Left ventricle myocardium inferior (tissue), 1 donor: Measurements from ENCODE around the gene GPR39. TPM values are rescaled to one million over a fixed set of nuclear protein-coding genes. Genes with fewer than 3 reads are reported as not detected.

Source experiments
- DNase-seq: peaks from one replicate; pipeline ENCODE4 v3.0.0-alpha.2; 2020
- H3K27ac ChIP-seq: fragments of 200-600 bp; replicated peaks from 2 replicates; pipeline ENCODE4 v1.8.0; 2021
- H3K27me3 ChIP-seq: fragments of 200-600 bp; 2 replicates; pipeline ENCODE4 v1.8.0; 2021; ENCODE audit warnings: low read depth
- H3K36me3 ChIP-seq: fragments of 200-600 bp; 2 replicates; pipeline ENCODE4 v1.8.0; 2021
- H3K4me1 ChIP-seq: fragments of 200-600 bp; 2 replicates; pipeline ENCODE4 v1.8.0; 2021
- H3K4me3 ChIP-seq: fragments of 200-600 bp; 2 replicates; pipeline ENCODE4 v1.8.0; 2021; ENCODE audit warnings: mild to moderate bottlenecking, moderate library complexity
- H3K9me3 ChIP-seq: fragments of 200-600 bp; replicated peaks from 2 replicates; pipeline ENCODE4 v1.8.0; 2021
- intact Hi-C: fragments of 100-400 bp; cut with micrococcal nuclease; formaldehyde crosslinking; loops from one replicate; pipeline ENCODE4 v1.11.0; 2022
- total RNA-seq: library from RNA; stranded (reverse); fragmentation: NEBNext Ultra II Directional; extraction: Animal tissue kit (Norgen Biotek cat#: 25700); gene quantifications from one replicate; pipeline ENCODE4 v1.2.1, GENCODE V29; 2021
- TF ChIP-seq, protein P1 (sequence below): fragments of 200-600 bp; IDR thresholded peaks from 2 replicates; pipeline ENCODE4 v1.8.0; 2021; ENCODE audit warnings: antibody characterized with exemption, mild to moderate bottlenecking, borderline replicate concordance
- donor health status: DM: no; HTN: yes; CAD: no; lungs with severe emphysema.

Gene GPR39
- total RNA-seq, 1 donor from 2014 or later = not detected

DNA sequence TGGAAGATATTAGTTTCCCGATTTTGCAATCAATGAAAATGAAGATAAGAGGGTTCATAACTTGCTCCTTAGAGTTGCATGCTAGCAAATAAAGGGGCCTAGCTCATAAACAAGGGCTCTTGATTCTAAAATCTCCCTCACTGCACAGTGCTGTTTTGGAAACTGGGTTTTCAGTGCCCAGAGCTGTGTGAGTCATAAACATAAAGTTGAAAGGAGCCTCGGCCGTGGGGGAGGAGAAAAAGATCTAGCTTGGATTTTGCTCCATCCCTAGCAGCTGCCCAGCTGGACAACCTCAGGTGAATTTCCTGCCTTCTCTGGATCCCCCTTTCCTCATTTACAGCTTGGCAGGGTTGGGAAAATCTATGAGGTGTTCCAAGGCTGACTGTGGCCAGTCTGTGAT lies 210.9 kb downstream of the GPR39 start:
- TF ChIP-seq, protein P1, sequence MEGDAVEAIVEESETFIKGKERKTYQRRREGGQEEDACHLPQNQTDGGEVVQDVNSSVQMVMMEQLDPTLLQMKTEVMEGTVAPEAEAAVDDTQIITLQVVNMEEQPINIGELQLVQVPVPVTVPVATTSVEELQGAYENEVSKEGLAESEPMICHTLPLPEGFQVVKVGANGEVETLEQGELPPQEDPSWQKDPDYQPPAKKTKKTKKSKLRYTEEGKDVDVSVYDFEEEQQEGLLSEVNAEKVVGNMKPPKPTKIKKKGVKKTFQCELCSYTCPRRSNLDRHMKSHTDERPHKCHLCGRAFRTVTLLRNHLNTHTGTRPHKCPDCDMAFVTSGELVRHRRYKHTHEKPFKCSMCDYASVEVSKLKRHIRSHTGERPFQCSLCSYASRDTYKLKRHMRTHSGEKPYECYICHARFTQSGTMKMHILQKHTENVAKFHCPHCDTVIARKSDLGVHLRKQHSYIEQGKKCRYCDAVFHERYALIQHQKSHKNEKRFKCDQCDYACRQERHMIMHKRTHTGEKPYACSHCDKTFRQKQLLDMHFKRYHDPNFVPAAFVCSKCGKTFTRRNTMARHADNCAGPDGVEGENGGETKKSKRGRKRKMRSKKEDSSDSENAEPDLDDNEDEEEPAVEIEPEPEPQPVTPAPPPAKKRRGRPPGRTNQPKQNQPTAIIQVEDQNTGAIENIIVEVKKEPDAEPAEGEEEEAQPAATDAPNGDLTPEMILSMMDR = no peak
- H3K27ac ChIP-seq = no peak overlapping the region

DNA sequence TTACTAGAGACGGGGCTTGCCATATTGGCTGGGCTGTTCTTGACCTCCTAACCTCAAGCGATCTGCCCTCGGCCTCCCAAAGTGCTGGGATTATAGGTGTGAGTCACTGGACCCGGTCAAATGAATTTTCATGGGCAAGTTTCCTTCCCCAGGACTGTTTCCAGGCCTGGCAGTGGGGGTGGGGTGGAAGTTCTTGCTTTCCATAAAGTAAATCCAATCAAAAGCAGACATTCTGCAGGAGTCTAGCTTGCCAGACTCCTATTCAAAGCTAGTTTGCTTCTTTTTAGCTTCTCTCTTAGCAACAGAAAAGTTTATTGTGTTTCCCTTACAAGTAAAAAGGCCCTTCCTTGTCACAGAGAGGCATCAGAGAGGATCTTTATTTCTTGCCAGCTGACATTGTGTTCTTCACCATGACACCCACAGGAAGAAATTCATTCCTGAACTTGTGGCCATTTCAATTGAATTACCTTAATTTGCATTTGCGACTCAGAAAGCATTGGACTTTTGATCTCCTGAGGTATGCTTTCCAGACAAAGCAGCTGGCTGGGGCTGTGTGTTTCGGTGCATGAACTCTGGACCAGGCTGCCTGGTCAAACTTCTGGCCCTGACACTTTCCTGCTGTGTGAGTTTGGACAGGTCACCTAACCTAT lies 215.5 kb downstream of the GPR39 start:
- intact Hi-C loops = no loop called here
- Histone ChIP-seq H3K27ac (no peak overlapping the region), H3K9me3 (no peaks in the 10 kb centered on the region), H3K4me1 (peaks cover 7% of the 10 kb centered on the region), H3K36me3 (no peaks in the 10 kb centered on the region), H3K4me3 (no peak overlapping the region), H3K27me3 (peaks cover 6% of the 10 kb centered on the region)
- DNase-seq = no peak
- TF ChIP-seq, protein P1 = no peak

More for the DNA sequence above, 210.9 kb downstream of the GPR39 start:
- H3K4me3 ChIP-seq = no peak overlapping the region
- no peaks in the 10 kb centered on the region for H3K36me3 ChIP-seq
- intact Hi-C loops = no loop called here
- no peaks in the 10 kb centered on the region for H3K4me1 ChIP-seq
- no peaks in the 10 kb centered on the region for H3K9me3 ChIP-seq
- H3K27me3 ChIP-seq = peaks cover 6% of the 10 kb centered on the region
- DNase-seq = no peak

DNA sequence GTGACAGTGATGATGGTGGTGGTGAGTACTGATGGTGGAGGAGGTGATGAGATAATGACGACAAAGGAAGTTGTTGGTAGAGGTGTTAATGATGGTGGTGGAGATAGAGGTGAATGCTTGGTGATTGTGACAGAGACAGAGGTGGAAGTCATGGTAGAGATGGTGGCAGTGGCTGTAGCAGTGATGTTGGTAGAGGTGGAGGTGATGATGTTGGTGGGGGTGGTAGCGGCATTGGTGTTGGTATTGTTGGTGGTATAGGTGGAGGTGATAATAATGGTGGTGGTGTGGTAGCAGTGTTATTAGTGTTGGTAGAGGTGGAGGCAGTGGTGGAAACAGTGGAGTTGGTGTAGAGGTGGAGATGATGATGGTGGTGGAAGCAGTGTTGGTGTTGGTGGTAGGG lies 217.0 kb downstream of the GPR39 start:
- Histone ChIP-seq H3K9me3 (no peaks in the 10 kb centered on the region), H3K27ac (no peak overlapping the region), H3K4me1 (peaks cover 7% of the 10 kb centered on the region), H3K4me3 (no peak overlapping the region), H3K27me3 (no peaks in the 10 kb centered on the region), H3K36me3 (no peaks in the 10 kb centered on the region)
- intact Hi-C loops = no loop called here
- TF ChIP-seq, protein P1 = no peak
- no peak for DNase-seq

- TF ChIP-seq, protein P1 = no peak
- Histone ChIP-seq H3K4me3 (no peak overlapping the region), H3K4me1 (peaks cover 7% of the 10 kb centered on the region), H3K27me3 (no peaks in the 10 kb centered on the region), H3K36me3 (no peaks in the 10 kb centered on the region), H3K9me3 (no peaks in the 10 kb centered on the region), H3K27ac (no peak overlapping the region)
- no peak for DNase-seq
- intact Hi-C loops = no loop called here
Observed at GRCh38 chr2:132636346-132636745, 219.7 kb downstream of the GPR39 start.

- Histone ChIP-seq H3K4me3 (no peak overlapping the region), H3K36me3 (no peaks in the 10 kb centered on the region), H3K27ac (no peak overlapping the region), H3K9me3 (no peaks in the 10 kb centered on the region), H3K27me3 (no peaks in the 10 kb centered on the region), H3K4me1 (peaks cover 15% of the 10 kb centered on the region)
- TF ChIP-seq, protein P1 = no peak
- no peak for DNase-seq
- intact Hi-C loops = no loop called here
Observed at GRCh38 chr2:132638313-132639040, 221.9 kb downstream of the GPR39 start.
